ENCODE data around the gene HECTD1. TPM values are rescaled to one million over a fixed set of nuclear protein-coding genes. Genes with fewer than 3 reads are reported as not detected.
A peak's percentile ranks its signal among the peaks of the same experiment; 100 is the strongest.

The HECTD1 gene
- total and polyA plus RNA-seq, 9 of the 15 experiments (the other 6 are each of a cell fraction or from before 2014, with no cell fraction given) = 27.9 to 111 (median 78.1) TPM

GRCh38 chr14:31207755-31208545 is at the start of gene HECTD1 (continued):
- peak in 1 of 2 experiments; percentile 51; a peak in 2 of 4 replicates for TF ChIP-seq MNT (conservative IDR thresholded peaks at IDR 0.05)
- no peak for TF ChIP-seq MIER1 (IDR thresholded peaks at IDR 0.05; ENCODE audit: low read depth)
- TF ChIP-seq ZNF507 (tag; conservative IDR thresholded peaks at IDR 0.05) = no peak
- TF ChIP-seq HES1 (IDR thresholded peaks at IDR 0.05; ENCODE audit: low read depth) = no peak
- TF ChIP-seq ZFX (CRISPR knock-in tag; IDR thresholded peaks at IDR 0.05) = peak; percentile 95
- TF ChIP-seq TRIM24 (IDR thresholded peaks at IDR 0.05) = 0 out of 4 replicates have a peak, but pooled peaks of 1 of the 2 experiments have one; percentile 8
- 0 out of 2 replicates have a peak, but pooled peaks have one; percentile 21 for TF ChIP-seq SMARCA5 (IDR thresholded peaks at IDR 0.05)
- no peak for TF ChIP-seq ZNF384 (IDR thresholded peaks at IDR 0.05; ENCODE audit: low read depth, low read length)
- TF ChIP-seq XRCC5 (IDR thresholded peaks at IDR 0.05; ENCODE audit: low read depth, low read length) = no peak; the same call in 1 of the 2 replicates
- TF ChIP-seq HSF4 (CRISPR knock-in tag; IDR thresholded peaks at IDR 0.05; ENCODE audit: borderline replicate concordance) = no peak
- peak; percentile 78 for TF ChIP-seq CCNT2 (IDR thresholded peaks at IDR 0.05; ENCODE audit: borderline replicate concordance, extremely low read depth, insufficient read length, low read depth, low read length)
- no peak for TF ChIP-seq ZEB2 (IDR thresholded peaks at IDR 0.05)
- TF ChIP-seq NONO (IDR thresholded peaks at IDR 0.05; ENCODE audit: low read depth in 2 of 2, low read length in 1 of 2) = peak; percentile 41 to 63; a peak in 3 of 4 replicates
- peak; percentile 72 for TF ChIP-seq CREB1 (IDR thresholded peaks at IDR 0.05)
- peak; percentile 86 for TF ChIP-seq CREB1 (CRISPR knock-in tag; IDR thresholded peaks at IDR 0.05)
- TF ChIP-seq SMAD1 (IDR thresholded peaks at IDR 0.05; ENCODE audit: low read depth, low read length, partially characterized antibody) = no peak
- 0 out of 2 replicates have a peak, but pooled peaks have one; percentile 6 for TF ChIP-seq TAL1 (IDR thresholded peaks at IDR 0.05)
- TF ChIP-seq NR2C1 (IDR thresholded peaks at IDR 0.05) = no peak
- 0 out of 2 replicates have a peak, but pooled peaks have one; percentile 29 for TF ChIP-seq NR2C1 (tag; IDR thresholded peaks at IDR 0.05)
- no peak for TF ChIP-seq BRF2 (IDR thresholded peaks at IDR 0.05; ENCODE audit: borderline replicate concordance, insufficient read depth, insufficient read length)
- TF ChIP-seq CTCF (IDR thresholded peaks at IDR 0.05 in 2 of 3, conservative IDR thresholded peaks at IDR 0.05 in 1 of 3; ENCODE audit: insufficient read depth in 2 of 3, low read depth in 1 of 3, low read length in 3 of 3) = peak; percentile 48 to 97 (median 84); a peak in 5 of 6 replicates
- no peak; the same call in 1 of the 2 replicates for TF ChIP-seq BHLHE40 (IDR thresholded peaks at IDR 0.05; ENCODE audit: low read length)
- peak; percentile 92 for TF ChIP-seq POLR2A (conservative IDR thresholded peaks at IDR 0.05)

Data from K562 (cell line).